GM12874 (cell line): ENCODE measurements around the gene TMEM250.

Experiments
- TF ChIP-seq, protein P1 (sequence below): IDR thresholded peaks from 2 replicates; pipeline ENCODE4 v1.5.1; 2011; ENCODE audit warnings: low read depth, mild to moderate bottlenecking, control low read depth, low read length, moderate library complexity; ENCODE audit not compliant: insufficient read depth

Gene TMEM250

GRCh38 chr9:136110082-136111061, 8.3 kb downstream of the TMEM250 start:
- TF ChIP-seq, protein P1, sequence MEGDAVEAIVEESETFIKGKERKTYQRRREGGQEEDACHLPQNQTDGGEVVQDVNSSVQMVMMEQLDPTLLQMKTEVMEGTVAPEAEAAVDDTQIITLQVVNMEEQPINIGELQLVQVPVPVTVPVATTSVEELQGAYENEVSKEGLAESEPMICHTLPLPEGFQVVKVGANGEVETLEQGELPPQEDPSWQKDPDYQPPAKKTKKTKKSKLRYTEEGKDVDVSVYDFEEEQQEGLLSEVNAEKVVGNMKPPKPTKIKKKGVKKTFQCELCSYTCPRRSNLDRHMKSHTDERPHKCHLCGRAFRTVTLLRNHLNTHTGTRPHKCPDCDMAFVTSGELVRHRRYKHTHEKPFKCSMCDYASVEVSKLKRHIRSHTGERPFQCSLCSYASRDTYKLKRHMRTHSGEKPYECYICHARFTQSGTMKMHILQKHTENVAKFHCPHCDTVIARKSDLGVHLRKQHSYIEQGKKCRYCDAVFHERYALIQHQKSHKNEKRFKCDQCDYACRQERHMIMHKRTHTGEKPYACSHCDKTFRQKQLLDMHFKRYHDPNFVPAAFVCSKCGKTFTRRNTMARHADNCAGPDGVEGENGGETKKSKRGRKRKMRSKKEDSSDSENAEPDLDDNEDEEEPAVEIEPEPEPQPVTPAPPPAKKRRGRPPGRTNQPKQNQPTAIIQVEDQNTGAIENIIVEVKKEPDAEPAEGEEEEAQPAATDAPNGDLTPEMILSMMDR: peak; percentile 24

DNA sequence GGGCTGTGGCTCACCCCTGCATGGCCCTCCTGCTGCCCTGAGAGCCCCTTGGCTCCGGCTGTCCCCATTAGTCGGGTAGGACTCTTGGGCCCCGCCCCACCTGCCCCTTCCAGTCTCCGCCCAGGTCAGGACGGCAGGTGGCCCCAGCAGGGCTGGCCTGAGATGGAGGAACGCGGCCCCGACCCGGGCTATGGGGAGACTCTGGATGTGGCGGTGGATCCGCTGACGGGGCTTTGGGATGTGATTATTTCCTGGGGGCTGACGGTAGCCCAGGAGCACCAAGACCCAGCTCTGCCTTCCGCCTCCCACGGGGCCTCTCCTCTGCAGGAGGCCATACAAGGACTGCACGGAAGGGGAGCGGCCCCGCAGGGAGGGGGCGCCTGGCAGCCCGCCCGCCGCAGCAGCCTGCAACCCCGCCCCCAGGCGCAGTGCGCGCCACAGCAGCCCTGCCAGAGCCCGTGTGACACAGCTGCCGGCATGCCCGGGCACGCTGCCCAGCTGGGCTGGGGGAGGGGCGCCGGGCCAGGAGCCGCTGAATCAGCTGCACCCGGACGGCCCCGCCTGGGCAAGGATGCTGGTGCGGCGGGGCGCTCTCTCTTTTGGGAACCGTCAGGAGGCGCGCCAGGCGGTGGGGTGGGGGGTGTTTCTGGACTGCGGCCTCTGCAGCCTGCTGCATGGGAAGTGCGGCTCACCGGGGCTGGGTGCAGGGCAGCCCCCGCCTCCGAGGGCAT, 9.2 kb downstream of the TMEM250 start:
- TF ChIP-seq, protein P1: no peak

DNA sequence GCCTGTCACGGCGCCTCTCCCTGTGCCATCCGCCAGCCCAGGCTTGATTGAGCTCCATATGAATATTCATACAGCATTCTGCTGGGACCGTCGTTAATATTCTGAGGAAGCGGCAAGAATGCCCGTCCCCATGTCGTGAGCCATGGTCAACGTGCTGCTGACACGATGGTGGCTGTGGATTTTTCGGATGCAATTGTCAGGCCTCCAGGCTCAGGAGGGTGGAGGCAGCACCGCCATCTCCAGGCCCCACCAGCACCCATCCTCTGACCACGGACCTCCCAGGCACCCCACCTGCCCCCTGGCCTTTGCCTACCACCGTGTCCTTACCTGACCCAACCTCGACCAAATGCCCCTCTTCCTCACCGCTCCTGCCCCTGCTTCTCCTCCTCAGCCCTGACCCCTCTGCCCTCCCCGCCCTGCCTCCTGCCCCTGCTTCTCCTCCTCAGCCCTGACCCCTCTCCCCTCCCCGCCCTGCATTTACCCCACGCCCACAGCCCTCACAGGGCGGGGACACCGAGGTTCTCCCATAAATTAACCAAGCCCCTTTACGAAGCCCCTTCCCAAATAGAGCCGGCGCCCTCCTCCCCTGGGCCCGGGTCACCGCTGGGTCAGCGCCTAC, 9.9 kb downstream of the TMEM250 start:
- TF ChIP-seq, protein P1: no peak

DNA sequence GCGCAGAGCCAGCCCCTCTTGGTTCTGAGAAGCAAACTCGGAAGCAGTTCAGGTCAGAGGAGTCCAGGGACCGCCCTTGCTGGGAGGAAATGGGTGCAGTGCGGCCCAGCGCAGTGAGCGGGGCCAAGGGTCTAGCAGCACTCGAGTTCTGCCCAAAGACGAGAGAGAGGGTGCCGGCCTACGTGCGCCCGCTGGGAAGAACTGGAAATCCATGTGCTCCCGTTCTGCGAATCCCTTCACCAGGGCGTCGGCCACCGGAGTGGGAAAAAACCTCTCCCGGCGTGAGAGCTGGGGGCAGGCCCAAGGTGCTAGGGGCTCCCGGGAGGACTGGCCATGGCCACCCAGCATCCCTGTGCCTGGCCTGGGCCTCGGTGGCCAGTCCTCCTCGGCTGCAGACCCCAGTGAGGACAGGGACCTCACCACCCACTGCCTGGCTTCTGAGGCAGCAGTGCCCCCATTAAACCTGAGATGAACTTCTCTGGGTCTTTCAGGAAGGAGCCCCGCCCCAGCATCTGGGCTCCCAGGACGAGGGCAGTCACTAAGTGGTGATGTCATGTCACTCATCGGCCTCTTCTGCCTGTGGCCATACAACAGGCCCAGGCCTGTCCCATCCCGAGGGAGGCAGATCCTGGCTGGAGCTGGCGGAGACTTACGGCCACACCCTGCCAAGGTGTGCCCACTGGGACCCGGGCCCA, 10.6 kb downstream of the TMEM250 start:
- TF ChIP-seq, protein P1: no peak

DNA sequence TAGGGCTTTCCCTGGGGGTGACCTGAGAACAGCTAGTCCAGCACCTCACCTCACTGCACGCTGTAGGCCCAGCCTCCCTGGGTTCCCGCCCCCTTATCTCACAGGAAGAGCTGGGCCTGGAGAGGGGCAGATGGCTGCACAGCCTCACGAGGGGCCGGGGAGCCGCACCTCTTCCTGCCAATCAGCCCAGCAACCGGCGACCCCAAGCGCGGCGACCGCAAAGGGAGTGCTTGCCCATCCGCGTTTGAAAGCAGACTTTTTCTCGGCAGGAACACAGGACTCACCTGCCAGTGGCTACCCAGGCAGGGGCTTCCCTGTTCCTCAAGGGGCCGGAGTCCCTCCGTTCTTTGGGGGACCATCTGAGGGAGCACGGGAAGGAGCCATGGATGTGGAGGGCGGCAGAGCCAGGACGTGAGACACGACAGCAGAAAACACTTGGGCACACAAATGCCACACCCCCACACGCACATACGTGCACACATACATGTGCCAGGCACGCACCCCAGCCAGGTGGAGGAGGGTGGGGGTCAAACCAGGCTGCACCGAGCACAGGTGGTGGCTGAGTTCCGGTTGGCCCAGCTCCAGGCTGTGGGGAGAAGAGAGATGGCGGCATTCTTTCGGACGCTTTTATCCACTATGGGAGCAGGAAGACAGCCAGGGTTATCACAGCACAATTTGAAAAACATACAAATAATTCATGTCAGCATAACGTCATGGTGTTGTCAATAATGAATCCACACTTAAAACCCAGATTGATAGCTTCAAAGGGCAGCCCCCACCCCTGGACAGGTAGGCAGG, 11.3 kb downstream of the TMEM250 start:
- TF ChIP-seq, protein P1: no peak

DNA sequence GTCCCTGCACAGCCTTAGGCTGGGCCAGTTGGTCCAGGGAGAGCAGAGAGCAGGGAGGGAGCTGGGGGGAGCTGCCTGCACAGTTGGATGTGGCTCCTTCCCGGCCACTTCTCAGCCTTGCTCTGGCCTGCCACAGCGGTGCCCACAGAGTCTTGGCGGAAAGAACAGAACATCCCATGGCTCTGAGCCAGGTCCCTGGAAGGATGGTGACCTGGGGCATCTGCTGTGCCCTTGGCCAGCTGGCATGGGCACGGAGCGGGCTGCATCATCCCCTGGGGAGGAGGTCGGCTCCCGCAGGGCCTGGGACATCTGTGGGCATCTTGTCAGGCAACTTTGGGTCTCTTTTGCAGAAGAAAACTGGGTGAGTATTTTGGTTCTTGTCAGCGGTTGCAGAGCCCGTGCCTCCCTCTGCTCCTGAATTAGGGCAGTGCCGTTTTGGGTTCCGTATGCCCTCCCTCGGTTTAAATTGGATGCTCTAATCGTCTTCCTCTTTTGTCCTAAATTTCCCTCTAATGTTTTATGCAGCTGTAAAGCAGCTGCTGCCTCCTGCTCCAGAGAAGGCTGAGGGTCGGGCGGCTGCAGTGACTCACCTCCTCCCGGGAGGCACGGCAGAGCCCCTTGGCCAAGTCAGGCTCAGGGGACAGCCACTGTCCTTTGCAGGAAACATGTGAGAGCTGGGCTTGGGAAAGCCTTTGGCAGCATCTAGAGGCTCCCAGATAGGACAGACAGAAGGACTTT, 13.1 kb downstream of the TMEM250 start:
- TF ChIP-seq, protein P1: no peak
